Hepatocyte (in vitro differentiated cells): Measurements from ENCODE around the gene CDC42EP2. TPM values are rescaled to one million over a fixed set of nuclear protein-coding genes. Genes with fewer than 3 reads are reported as not detected.

Experiments used
- DNase-seq: peaks from one replicate; pipeline ENCODE4 v3.0.0-alpha.2; 2016; ENCODE audit warnings: low spot score
- H2AFZ ChIP-seq: fragments of 200-600 bp; sonication (generic); 2 replicates; pipeline ENCODE4 v1.6.0; 2016; ENCODE audit warnings: antibody characterized with exemption, mild to moderate bottlenecking
- H3K27ac ChIP-seq: fragments of 200-600 bp; sonication (generic); 2 replicates; pipeline ENCODE4 v1.5.1; 2016; ENCODE audit warnings: mild to moderate bottlenecking
- H3K27me3 ChIP-seq: fragments of 200-600 bp; sonication (generic); 2 replicates; pipeline ENCODE4 v1.6.1; 2016
- H3K36me3 ChIP-seq: fragments of 200-600 bp; sonication (generic); replicated peaks from 2 replicates; pipeline ENCODE4 v1.5.1; 2016; ENCODE audit warnings: low read depth; ENCODE audit not compliant: insufficient read depth
- H3K4me1 ChIP-seq: fragments of 200-600 bp; sonication (generic); 2 replicates; pipeline ENCODE4 v1.5.1; 2016; ENCODE audit warnings: mild to moderate bottlenecking, moderate library complexity; ENCODE audit not compliant: insufficient read depth
- H3K4me2 ChIP-seq: fragments of 200-600 bp; sonication (generic); 2 replicates; pipeline ENCODE4 v1.6.0; 2016
- H3K4me3 ChIP-seq: fragments of 200-600 bp; sonication (generic); 2 replicates; pipeline ENCODE4 v1.5.1; 2016; ENCODE audit warnings: mild to moderate bottlenecking
- H3K79me2 ChIP-seq: fragments of 200-600 bp; sonication (generic); 2 replicates; pipeline ENCODE4 v1.6.0; 2017; ENCODE audit warnings: mild to moderate bottlenecking
- H3K9me2 ChIP-seq: fragments of 200-600 bp; sonication (generic); replicated peaks from 2 replicates; pipeline ENCODE4 v1.6.0; 2017; ENCODE audit warnings: mild to moderate bottlenecking; ENCODE audit not compliant: insufficient read depth
- H3K9me3 ChIP-seq: fragments of 200-600 bp; sonication (generic); 2 replicates; pipeline ENCODE4 v1.5.1; 2016; ENCODE audit warnings: low read depth, mild to moderate bottlenecking
- H4K20me1 ChIP-seq: fragments of 200-600 bp; sonication (generic); 2 replicates; pipeline ENCODE4 v1.6.0; 2016; ENCODE audit warnings: mild to moderate bottlenecking; ENCODE audit not compliant: insufficient read depth, poor library complexity, severe bottlenecking
- CTCF ChIP-seq: fragments of 200-600 bp; sonication (generic); IDR thresholded peaks from 2 replicates; pipeline ENCODE4 v1.5.1; 2016; ENCODE audit warnings: antibody characterized with exemption, mild to moderate bottlenecking; ENCODE audit not compliant: poor library complexity
- EZH2 ChIP-seq: fragments of 200-600 bp; sonication (generic); IDR thresholded peaks from 2 replicates; pipeline ENCODE4 v1.6.1; 2016; ENCODE audit warnings: antibody characterized with exemption, mild to moderate bottlenecking, borderline replicate concordance
- EZH2phosphoT487 ChIP-seq: fragments of 200-600 bp; sonication (generic); IDR thresholded peaks from one replicate; pipeline ENCODE4 v1.6.1; 2018; ENCODE audit warnings: antibody characterized with exemption, mild to moderate bottlenecking, low read depth, moderate library complexity; ENCODE audit not compliant: unreplicated experiment, severe bottlenecking
- WGBS: methylation state at CpG from one replicate; pipeline ENCODE4 v1.1.6; 2016; ENCODE audit warnings: low lambda C conversion rate; ENCODE audit errors: missing lambda C conversion rate; 5-methylcytosine and 5-hydroxymethylcytosine counted together
- polyA plus RNA-seq: library from polyadenylated mRNA; unstranded; fragments of >200 nt; fragmentation: Nextera tagmentation; extraction: Ambion mirVana; gene quantifications from 2 replicates; pipeline ENCODE4 v1.2.1, GENCODE V29; 2016
- total RNA-seq: library from RNA; depleted of rRNA; stranded (reverse); fragments of >200 nt; gene quantifications from 2 replicates; pipeline ENCODE4 v1.2.3, GENCODE V29; 2014

CDC42EP2 gene
- total and polyA plus RNA-seq, 2 experiments from 2014 or later, result 21.7 to 35.0 TPM

- Histone ChIP-seq H3K4me2 (peak overlapping the region; percentile 97), H3K9me3 (no peaks in the 10 kb centered on the region), H3K4me3 (peak overlapping the region; percentile 64), H3K9me2 (no peaks in the 10 kb centered on the region), H3K36me3 (no peaks in the 10 kb centered on the region), H2AFZ (no peak overlapping the region), H4K20me1 (peaks cover 52% of the 10 kb centered on the region), H3K27ac (peak overlapping the region; percentile 87), H3K27me3 (no peaks in the 10 kb centered on the region), H3K79me2 (peaks cover 60% of the 10 kb centered on the region), H3K4me1 (peaks cover 12% of the 10 kb centered on the region)
- no peak for TF ChIP-seq EZH2
- no peak for TF ChIP-seq CTCF
- TF ChIP-seq EZH2phosphoT487, result no peak
- 15% methylated on average over 5 of the region's 5 CpGs for WGBS
- DNase-seq, result no peak
Measured at GRCh38 chr11:65334696-65335295, 20.1 kb downstream of the CDC42EP2 start.

- peaks cover 12% of the 10 kb centered on the region for H3K4me1 ChIP-seq
- no peaks in the 10 kb centered on the region for H3K9me3 ChIP-seq
- H3K36me3 ChIP-seq, result no peaks in the 10 kb centered on the region
- H3K4me2 ChIP-seq, result no peak overlapping the region
- no peak overlapping the region for H2AFZ ChIP-seq
- H3K27ac ChIP-seq, result no peak overlapping the region
- no peak overlapping the region for H3K4me3 ChIP-seq
- no peak for TF ChIP-seq EZH2phosphoT487
- no peak for TF ChIP-seq CTCF
- no peak for TF ChIP-seq EZH2
- 89% methylated on average over 7 of the region's 7 CpGs for whole genome bisulfite sequencing
- DNase-seq, result no peak
- peaks cover 86% of the 10 kb centered on the region for H3K79me2 ChIP-seq
- peaks cover 65% of the 10 kb centered on the region for H4K20me1 ChIP-seq
- no peaks in the 10 kb centered on the region for H3K27me3 ChIP-seq
- H3K9me2 ChIP-seq, result no peaks in the 10 kb centered on the region
Measured at GRCh38 chr11:65338676-65339075, 24.0 kb downstream of the CDC42EP2 start.

GRCh38 chr11:65340226-65340625 is 25.6 kb downstream of the CDC42EP2 start:
- WGBS, result 97% methylated on average over 11 of the region's 11 CpGs
- H3K4me1 ChIP-seq, result peaks cover 5% of the 10 kb centered on the region
- H3K27ac ChIP-seq, result no peak overlapping the region
- H2AFZ ChIP-seq, result no peak overlapping the region
- no peak for DNase-seq
- H3K4me2 ChIP-seq, result no peak overlapping the region
- no peaks in the 10 kb centered on the region for H3K27me3 ChIP-seq
- peaks cover 57% of the 10 kb centered on the region for H4K20me1 ChIP-seq
- no peaks in the 10 kb centered on the region for H3K36me3 ChIP-seq
- no peak overlapping the region for H3K4me3 ChIP-seq
- H3K79me2 ChIP-seq, result peaks cover 72% of the 10 kb centered on the region
- H3K9me3 ChIP-seq, result no peaks in the 10 kb centered on the region
- H3K9me2 ChIP-seq, result no peaks in the 10 kb centered on the region
- TF ChIP-seq EZH2phosphoT487, result no peak
- no peak for TF ChIP-seq EZH2
- no peak for TF ChIP-seq CTCF
